Breast epithelium (tissue), 3 donors: ENCODE results near the gene HSPB6.

Experiments
- POLR2A ChIP-seq: fragments of 450-650 bp; IDR thresholded peaks from one replicate; pipeline ENCODE4 v1.6.1; 2016; ENCODE audit warnings: antibody characterized with exemption, mild to moderate bottlenecking, moderate library complexity
- POLR2AphosphoS5 ChIP-seq, 3 donors: sonication (generic); formaldehyde crosslinking; IDR thresholded peaks; one replicate each; pipeline ENCODE4 v1.6.1; 2017; ENCODE audit warnings: antibody characterized with exemption in 3 of 3

DNA sequence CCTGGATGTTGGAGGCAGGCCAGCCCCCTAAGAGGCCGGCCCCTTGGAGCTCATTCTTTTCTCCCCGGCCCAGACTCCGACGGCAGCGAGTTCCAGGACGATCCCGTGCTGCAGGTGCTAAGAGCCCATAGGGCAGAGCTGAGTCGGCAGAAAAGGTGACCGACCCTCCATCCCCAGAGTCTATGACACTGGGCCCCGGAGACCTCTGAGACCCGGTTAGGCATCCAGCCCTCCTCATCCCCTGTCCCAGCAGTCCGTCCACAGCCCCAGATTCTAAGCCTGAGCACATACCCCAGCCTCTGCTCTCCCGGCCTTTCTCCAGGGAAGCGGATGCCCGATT lies 11.2 kb upstream of the HSPB6 start:
- TF ChIP-seq POLR2A = no peak
- TF ChIP-seq POLR2AphosphoS5 (IDR thresholded peaks at IDR 0.05) = no peak
